ENCODE results near the gene ORAI1.
A peak's percentile ranks its signal among the peaks of the same experiment; 100 is the strongest.

DNA sequence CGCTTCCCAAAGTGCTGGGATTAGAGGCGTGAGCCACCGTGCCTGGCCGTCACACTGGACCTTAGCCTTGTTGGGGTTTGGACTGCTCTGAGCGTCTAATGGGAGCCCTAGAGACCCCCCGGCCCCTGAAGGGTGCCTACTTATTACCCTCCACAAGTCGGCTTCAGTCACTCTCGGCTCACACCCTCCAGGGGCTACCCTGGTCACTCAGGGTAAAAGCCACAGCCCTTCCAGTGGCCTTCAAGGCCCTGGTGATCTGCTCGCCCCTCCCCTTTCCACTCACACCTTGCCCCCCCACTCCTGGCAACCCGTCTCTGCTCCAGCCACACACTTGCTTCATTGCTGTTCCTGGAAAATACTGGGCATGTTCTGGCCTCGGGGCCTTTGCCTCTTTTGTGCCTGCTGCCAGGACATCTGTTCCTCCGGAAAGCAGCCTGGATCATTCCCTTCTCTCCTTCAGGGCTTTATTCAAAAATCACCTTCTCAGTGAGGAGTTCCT is 46.7 kb downstream of the ORAI1 start:
- TF ChIP-seq POLR2AphosphoS5 (IDR thresholded peaks at IDR 0.05) (peak in 2 of 3 donors; percentile 61 to 63), POLR2A (IDR thresholded peaks at IDR 0.05) (no peak)
